Glomerular endothelial cell (primary cell): ENCODE results near the gene HIC2. TPM values are rescaled to one million over a fixed set of nuclear protein-coding genes. Genes with fewer than 3 reads are reported as not detected.
"Not testable (repeated sequence)": the region's sequence is repeated elsewhere in the genome, so short reads cannot be mapped to it uniquely, and the experiment has no call there.

ENCODE experiments used
- DNase-seq: peaks from one replicate; pipeline ENCODE4 v3.0.0-alpha.2; 2011; ENCODE audit warnings: low read depth, low spot score; ENCODE audit errors: extremely low read depth
- total RNA-seq: library from RNA; depleted of rRNA; stranded (reverse); fragments of >200 nt; gene quantifications from 2 replicates; pipeline ENCODE4 v1.2.3, GENCODE V29; 2015

The HIC2 gene, protein sequence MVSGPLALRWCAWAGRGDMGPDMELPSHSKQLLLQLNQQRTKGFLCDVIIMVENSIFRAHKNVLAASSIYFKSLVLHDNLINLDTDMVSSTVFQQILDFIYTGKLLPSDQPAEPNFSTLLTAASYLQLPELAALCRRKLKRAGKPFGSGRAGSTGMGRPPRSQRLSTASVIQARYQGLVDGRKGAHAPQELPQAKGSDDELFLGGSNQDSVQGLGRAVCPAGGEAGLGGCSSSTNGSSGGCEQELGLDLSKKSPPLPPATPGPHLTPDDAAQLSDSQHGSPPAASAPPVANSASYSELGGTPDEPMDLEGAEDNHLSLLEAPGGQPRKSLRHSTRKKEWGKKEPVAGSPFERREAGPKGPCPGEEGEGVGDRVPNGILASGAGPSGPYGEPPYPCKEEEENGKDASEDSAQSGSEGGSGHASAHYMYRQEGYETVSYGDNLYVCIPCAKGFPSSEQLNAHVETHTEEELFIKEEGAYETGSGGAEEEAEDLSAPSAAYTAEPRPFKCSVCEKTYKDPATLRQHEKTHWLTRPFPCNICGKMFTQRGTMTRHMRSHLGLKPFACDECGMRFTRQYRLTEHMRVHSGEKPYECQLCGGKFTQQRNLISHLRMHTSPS
- total RNA-seq, result 4.3 and 6.2 TPM in 2 replicates

DNA sequence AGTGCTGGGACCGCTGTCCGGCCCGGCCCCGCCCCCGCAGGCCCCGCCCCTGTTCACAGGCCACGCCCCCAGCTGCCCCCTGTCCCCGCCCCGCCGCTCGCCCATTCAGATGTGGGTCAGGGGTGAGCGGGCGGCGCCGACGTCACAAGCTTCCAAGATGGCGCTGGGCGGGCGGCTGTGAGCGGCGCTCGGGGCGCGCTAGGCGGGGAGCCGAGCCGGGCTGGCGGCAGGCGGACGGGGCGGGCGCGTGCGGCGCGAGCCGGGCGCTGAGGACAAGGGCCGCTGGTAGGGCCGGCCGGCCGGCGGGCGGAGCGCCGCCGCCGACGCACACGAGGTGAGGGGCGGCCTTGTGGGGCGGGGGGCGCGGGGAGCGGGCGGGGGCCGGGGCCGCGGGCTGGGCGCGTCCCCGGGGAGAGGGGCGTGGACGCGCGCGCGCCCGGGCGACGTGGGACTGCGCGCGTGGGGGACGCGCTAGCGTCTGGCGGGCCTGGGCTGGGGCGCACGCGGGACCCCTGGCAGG lies at the start of gene HIC2:
Gene HIC2 (plus strand): TSS at position 145 of the 520 bp plus-strand sequence. CDS start 25,461 bp downstream, outside the sequence.
- DNase-seq, result not testable (repeated sequence)

DNA sequence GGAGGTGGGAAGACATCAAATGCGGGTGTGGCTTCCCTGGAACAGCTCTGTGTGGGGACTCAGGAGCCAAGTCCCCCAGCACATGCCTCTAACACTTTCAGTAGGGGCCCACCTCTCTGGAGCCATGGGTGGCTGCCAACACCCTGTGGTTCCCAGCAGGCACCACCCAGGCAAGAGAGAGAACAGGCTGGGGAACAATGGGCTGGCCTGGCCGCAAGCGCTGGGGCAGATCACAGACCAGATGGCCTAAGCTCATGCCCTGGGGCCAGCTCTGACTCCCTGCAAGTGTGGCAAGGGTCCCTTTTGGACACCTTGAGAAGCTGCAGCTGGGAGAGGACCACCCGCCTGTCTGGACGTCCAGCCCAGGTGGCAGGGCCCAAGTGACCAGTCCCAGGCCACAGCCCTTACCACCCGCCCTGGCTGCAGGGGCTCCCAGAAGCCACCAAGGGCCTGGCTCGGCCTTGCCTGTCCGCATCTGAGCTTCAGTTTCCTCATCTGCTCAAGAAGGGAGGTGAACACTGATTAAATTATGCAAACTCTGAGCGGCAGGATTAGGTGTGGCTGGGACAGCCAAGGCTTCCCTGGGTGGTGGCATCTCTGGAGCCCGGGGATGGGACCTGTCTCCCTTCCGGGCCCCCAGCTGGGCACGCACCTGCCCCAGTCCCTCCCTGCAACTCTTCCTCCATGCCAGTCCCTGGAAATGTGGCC lies 48.4 kb upstream of the HIC2 start:
- not testable (repeated sequence) for DNase-seq

DNA sequence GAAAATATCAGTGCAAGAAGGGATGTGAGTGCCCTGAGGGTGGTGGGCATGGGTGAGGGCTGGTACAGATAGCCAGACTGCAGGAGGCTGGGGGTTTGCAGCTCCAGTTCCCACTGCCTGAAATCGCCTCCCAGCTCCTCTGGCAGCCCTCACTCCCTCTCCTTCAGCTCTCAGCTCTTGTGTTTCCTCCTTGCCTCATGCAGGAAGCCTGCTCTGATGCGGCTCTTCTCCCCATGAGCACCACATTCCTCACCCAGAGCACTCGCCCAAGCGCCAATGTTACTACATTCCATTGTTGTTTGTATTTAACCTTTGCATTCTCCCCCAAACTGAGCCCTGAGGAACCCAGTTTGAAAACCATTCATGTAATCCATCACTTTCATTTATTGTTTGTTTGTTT lies 41.3 kb upstream of the HIC2 start:
- not testable (repeated sequence) for DNase-seq

DNA sequence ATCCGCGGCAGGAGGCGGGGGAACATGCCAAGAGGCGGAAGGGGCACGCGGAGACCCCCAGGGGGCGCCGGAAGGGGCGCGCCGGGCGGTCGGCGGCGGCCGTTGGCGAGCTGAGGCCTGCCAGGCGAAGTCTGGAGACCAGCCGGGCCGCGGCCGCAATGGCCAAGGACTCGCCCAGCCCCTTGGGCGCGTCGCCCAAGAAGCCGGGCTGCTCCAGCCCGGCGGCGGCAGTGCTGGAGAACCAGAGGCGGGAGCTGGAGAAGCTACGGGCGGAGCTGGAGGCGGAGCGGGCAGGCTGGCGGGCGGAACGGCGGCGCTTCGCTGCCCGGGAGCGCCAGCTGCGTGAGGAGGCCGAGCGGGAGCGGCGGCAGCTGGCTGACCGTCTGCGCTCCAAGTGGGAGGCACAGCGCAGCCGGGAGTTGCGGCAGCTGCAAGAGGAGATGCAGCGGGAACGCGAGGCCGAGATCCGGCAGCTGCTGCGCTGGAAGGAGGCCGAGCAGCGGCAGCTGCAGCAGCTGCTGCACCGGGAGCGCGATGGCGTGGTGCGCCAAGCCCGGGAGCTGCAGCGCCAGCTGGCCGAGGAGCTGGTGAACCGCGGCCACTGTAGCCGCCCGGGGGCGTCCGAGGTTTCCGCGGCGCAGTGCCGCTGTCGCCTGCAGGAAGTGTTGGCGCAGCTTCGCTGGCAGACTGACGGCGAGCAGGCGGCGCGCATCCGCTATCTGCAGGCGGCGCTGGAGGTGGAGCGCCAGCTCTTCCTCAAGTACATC lies 33.3 kb upstream of the HIC2 start, which contains the start of gene RIMBP3B:
Gene RIMBP3B (plus strand): TSS at position 51 of the 767 bp plus-strand sequence. CDS start 108 bp downstream, at position 159.
- DNase-seq, result not testable (repeated sequence)

DNA sequence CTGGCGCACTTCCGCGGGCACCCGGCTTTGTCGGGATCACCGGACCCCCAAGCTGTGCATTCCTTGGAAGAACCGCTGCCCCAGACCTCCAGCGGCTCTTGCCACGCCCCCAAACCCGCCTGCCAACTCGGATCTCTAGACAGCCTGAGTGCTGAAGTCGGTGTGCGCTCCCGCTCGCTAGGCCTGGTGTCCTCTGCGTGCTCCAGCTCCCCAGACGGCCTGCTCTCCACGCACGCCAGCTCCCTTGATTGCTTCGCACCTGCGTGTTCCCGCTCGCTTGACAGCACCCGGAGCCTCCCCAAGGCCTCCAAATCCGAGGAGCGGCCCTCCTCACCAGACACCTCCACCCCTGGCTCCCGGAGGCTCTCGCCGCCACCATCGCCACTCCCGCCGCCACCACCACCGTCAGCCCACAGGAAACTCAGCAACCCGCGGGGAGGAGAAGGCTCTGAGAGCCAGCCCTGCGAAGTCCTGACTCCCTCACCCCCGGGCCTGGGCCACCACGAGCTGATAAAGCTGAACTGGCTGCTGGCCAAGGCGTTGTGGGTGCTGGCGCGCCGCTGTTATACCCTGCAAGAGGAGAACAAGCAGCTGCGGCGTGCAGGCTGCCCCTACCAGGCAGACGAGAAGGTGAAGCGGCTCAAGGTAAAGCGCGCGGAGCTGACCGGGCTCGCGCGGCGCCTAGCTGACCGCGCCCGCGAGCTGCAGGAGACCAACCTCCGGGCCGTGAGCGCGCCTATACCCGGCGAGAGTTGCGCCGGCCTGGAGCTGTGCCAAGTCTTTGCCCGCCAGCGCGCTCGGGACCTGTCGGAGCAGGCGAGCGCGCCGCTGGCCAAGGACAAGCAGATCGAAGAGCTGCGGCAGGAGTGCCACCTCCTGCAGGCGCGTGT lies 32.5 kb upstream of the HIC2 start:
- not testable (repeated sequence) for DNase-seq

DNA sequence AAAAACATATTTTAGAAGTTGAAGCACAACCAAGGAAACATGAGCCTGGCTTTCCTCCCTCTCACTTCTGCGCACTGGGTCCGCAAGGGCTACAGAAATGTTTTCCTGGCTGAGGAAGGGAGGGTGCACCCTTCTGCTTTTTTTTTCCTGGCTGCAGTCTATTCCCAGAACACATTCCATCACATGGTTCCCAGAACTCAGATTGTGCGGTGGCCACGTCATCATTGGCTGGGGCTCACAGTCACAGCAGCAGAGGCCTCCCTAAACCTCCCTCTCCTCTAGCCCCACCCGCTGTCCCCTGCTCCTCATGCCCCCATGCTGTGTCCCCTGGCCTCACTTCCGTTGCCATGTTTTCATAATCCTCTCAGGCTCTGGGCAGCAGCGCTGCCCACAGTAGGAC lies 27.7 kb upstream of the HIC2 start:
- DNase-seq, result not testable (repeated sequence)

DNA sequence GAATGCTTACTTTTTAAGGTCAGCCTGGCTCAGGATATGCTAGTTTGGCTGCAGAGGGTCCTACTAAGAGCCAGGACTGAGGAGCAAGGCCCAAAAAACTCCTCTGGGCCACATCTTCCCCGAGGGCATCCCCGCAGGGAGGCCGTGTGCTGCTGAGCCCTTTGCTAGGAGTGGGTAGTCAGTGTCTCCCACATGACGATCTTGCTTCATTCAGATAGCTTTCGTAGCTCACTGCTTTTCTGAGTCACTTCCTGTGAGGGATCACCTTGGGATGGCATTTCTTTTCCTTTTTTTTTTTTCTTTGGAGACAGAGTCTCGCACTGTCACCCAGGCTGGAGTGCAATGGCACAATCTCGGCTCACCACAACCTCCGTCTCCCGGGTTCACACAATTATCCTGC lies 27.2 kb upstream of the HIC2 start:
- DNase-seq, result not testable (repeated sequence)

DNA sequence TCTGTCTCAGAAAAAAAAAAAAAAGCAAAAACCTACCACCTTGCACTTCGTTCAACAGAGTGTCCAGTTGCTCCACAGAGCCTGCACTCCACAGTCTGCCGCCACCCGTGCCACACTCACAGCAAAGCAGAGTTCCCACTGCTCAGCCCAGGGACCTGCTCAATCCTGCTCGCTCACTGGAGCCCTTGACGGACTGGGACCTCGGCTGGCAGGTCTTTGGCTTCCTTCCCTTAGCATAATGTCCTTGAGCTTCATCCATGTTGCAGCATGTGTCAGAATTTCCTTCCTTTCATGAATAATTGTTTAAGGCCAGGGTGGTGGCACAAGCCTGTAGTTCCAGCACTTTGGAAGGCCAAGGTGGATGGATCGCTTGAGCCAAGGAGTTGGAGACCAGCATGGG lies 22.6 kb upstream of the HIC2 start:
- not testable (repeated sequence) for DNase-seq

DNA sequence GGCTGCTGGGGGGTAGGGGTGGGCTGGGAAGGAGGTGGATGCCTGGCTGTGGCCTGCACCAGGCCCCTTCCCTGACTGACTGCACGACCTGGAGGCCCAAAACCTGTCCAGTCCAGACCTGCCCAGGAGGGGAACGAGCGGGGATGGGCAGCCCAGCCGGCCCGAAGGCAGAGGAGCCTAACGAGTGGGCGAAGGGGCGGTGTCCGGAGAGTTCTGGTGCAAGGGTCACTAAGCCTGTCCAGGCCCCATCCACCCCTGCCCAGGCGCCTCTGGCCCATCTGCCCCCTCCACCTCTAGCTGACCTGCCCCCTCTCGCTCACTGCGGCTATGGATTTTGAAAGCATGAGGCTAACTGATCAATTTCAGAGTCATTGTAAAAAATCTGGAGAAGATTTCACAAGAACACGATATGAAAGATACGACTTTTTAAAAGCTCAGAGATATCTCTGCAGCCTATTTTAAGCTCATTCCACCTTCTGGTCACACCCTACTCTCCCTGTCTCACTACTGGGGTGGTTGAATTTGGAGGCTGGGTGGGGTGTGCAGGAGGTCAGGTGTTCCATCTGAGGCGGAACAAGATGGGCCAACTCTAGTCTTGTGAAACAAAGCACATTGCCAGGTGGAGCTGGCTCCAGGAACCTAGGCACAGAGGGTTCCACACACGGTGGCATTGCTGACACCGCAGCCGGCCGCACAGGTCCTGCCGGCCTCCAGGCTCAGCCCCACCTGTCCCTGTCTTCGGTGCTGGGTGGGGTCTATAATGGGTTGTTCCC lies 15.8 kb upstream of the HIC2 start:
- DNase-seq, result not testable (repeated sequence)

DNA sequence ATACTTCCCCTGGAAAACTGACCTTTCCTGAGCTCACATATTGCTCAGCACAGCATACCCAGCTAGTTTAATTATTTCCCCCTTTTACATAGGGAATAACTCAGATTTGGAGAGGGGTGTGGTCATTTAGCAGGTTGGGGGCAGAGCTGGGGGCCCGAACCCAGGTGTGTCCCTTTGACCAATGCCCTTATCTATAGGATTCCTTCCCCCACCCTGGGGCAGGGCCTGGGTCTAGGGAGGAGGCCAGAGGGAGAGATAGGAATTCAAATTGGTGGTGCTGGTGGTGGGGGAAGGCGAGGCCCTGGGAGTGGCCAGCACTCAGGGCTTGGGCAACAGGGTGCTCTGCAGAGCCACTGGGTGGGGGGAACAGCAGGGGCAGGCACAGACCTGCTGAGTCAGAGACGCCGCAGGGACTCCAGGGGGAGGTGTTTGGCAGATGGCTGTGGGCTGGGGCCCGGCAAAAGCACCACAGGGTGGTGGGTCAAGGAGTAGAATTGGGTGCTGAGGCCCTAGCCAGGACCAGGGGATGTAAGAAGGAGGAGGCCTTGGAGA lies 14.3 kb upstream of the HIC2 start:
- DNase-seq, result not testable (repeated sequence)

DNA sequence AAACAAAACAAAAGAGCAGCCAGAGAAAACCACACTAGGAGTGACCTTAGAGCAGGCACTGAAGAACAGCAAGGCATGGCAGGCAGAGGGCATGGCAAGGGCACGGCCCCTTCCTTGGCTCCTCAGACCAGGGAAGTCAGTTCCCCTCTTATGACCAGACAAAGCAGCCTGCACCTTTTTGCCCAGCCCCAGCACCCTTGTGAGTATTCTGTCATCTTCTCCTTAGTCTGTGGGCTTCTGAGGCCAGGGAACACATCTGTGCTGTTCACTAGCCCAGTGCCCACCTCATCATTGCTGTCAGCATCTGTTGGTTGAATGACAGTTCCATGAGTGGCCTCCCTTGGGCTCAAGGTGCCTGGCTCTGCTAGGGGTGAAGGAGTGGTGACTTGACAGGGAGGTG lies 10.0 kb upstream of the HIC2 start:
- not testable (repeated sequence) for DNase-seq

DNA sequence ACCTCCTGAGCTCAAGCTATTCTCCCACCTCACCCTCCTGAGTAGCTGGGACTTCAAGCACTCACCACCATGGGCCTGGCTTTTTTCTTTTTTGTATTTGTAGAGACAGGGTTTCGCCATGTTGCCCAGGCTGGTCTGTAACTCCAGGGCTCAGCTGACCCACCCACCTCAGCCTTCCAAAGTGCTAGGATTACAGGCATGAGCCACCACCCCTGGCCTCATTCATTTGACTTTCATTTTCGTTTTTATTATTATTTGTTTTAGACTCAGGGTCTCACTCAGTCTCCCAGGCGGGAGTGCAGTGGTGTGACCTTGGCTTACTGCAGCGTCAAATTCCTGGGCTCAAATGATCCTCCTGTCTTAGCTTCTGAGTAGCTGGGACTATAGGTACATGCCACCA lies 9.4 kb upstream of the HIC2 start:
- DNase-seq, result not testable (repeated sequence)

DNA sequence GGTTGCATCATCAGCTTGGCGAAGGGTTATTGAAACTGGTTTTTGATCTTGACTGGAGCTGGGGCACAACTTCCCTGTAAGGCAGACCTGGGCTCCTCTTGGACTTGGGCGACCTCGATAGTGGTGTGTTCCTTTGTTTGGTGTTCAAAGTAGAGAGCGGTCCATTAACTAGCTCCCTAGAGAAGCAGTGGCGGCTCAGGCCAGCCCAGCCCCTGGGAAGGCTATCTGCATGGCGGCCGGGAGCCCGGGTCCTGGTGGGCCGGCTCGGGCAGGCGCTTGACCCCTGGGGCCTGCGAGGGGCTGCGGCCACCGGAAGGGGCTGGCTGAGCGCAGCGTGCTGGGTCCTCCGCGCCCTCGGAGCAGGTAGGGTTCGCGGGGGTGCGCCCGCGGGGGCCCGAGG lies 796 bp upstream of the HIC2 start:
- DNase-seq, result not testable (repeated sequence)

DNA sequence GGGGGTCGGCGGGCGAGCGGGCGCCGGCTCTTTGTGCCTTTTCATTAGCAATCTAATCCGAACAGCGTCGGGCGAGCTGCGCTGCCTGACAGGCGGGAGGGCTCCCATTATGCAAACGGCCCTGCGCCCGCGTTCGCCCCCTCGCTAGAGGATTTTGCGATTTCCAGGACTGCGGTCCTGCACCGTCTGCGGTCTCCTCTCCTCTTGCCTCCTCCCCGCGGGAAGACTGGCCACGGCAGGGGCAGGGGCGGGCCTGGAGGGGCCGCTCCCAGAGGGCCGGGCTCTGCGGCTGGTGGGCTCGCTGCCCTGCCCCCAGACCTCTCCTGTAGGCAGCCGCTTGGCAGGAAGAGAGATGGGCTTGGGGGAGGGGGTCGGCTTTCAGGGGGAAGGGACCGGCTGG lies 682 bp downstream of the HIC2 start:
- DNase-seq, result not testable (repeated sequence)

DNA sequence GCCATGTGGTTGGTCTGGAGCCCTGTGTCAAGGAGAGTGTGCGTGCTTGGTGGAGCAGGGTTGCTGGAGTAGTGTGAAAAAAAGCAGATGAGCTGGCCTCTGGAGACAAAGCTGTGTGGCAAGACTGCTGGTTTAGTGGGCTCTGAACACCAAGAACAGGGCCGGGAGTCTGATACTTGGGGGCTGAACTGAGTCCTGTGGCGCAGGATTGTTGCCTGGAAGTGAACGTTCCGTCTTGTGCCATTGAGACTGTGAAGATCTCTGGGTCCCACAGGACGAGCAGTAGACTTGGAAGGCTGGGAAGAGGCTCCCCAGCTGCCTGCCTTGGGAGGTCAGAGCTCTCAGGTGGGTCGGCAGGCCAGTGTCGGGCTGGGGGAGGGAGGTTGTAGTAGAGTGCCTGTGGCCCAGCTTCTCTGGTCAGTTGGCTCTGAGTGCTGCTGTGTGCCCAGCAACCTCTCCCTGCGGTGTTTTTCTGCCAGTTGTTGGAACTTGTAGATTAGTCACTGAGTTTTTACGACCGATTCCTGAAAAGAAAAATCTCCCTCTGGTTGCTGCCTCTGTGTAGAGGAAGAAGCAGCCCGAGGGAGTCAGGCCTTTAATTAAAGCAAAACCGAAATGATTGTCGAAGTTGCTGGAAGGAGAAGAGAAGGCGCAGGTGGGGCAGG lies 1.9 kb downstream of the HIC2 start:
- DNase-seq, result not testable (repeated sequence)

DNA sequence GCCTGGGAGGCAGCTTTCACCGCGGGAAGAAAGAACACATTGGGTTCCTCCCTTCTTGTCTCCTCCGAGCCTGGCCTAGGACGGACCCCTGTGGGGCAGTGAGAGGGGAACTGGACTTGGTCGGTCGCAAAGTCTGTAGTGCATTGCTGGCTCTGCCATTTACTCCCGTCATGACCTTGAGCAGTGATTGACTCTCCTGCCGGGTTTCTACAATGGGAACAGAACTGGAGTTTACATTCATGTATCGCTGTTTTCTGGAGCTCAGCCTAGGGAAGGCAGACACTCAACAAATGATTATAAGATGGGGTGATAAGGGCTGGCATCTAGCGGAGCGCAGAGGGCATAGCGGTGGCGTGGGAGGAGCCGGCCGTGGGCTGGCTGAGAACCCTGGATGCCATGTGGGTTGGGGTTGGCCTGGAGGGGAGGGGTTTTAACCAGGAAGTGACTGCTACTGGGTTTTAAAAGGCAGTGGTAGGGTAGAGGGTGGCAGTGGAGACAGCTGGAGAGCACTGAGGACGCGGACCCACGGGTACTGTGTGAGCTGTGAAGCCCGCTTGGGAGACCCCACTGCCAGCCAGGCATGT lies 3.1 kb downstream of the HIC2 start:
- DNase-seq, result not testable (repeated sequence)

DNA sequence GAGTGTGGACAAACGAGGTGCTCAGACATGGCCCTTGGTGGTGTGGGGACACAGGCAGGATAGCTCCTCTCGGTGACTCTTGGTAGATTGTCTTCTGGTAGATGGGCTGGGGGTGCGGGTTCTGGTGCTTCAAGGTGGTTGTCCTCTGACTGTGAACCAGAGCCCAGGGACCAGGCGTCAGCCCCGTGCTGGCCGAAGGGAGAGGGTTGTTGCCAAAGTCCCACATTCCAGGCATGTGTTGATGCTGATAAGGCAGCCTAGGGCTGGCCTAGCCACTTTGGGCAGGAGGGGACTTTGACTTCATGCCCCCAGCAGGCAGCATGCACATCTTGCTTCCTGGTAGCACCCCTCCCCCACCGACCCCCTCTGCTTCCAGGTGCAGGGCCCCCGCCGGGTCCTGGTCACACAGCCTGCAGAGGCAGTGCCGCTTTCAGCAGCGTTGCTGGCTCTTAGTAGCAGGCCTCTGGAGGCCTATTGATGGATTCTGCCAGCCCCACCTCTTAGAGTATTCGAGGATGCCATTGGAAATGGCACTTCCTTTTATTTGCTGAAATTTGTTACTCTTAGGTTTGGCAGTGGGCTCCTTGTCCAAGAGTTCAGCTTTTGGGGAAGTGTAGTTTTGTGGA lies 7.0 kb downstream of the HIC2 start:
- DNase-seq, result not testable (repeated sequence)
